Ishikawa (cell line): ENCODE measurements around the gene STT3B.

Source experiments
- CEBPB ChIP-seq: IDR thresholded peaks from 2 replicates; pipeline ENCODE4 v1.6.1; 2012
- CREB1 ChIP-seq: IDR thresholded peaks from 2 replicates; pipeline ENCODE4 v1.6.1; 2012; ENCODE audit warnings: low read depth
- EGR1 ChIP-seq: IDR thresholded peaks from 2 replicates; pipeline ENCODE4 v1.6.1; 2012
- EP300 ChIP-seq: IDR thresholded peaks from 2 replicates; pipeline ENCODE4 v1.6.1; 2012; ENCODE audit warnings: borderline replicate concordance
- FOXM1 ChIP-seq: IDR thresholded peaks from 2 replicates; pipeline ENCODE4 v1.6.1; 2012; ENCODE audit warnings: low read depth, borderline replicate concordance
- MAX ChIP-seq: IDR thresholded peaks from 2 replicates; pipeline ENCODE4 v1.6.1; 2012
- NFIC ChIP-seq: IDR thresholded peaks from 2 replicates; pipeline ENCODE4 v1.6.1; 2012
- RAD21 ChIP-seq: IDR thresholded peaks from 2 replicates; pipeline ENCODE4 v1.6.1; 2012; ENCODE audit warnings: low read depth
- REST ChIP-seq: IDR thresholded peaks from 2 replicates; pipeline ENCODE4 v1.6.1; 2012; ENCODE audit warnings: low read depth, mild to moderate bottlenecking
- TAF1 ChIP-seq: IDR thresholded peaks from 2 replicates; pipeline ENCODE4 v1.6.1; 2012; ENCODE audit warnings: low read depth, mild to moderate bottlenecking
- TCF12 ChIP-seq: IDR thresholded peaks from 2 replicates; pipeline ENCODE4 v1.6.1; 2012; ENCODE audit warnings: low read depth
- TEAD4 ChIP-seq: IDR thresholded peaks from 2 replicates; pipeline ENCODE4 v1.6.1; 2012
- USF1 ChIP-seq: IDR thresholded peaks from 2 replicates; pipeline ENCODE4 v1.6.1; 2012
- YY1 ChIP-seq: IDR thresholded peaks from 2 replicates; pipeline ENCODE4 v1.6.1; 2012; ENCODE audit warnings: low read depth
- ZBTB7A ChIP-seq: IDR thresholded peaks from 2 replicates; pipeline ENCODE4 v1.6.1; 2012; ENCODE audit warnings: low read depth

The STT3B gene

GRCh38 chr3:31532587-31533168, at the start of gene STT3B:
Gene STT3B (plus strand): TSS chr3:31532925. CDS start chr3:31532999, 74 bp downstream.
- TF ChIP-seq TAF1, result peak; percentile 73
- TF ChIP-seq EP300, result peak; percentile 10; the same call in 1 of the 2 replicates
- no peak for TF ChIP-seq REST
- peak; percentile 85 for TF ChIP-seq YY1
- 0 out of 2 replicates have a peak, but pooled peaks have one; percentile 1 for TF ChIP-seq NFIC

GRCh38 chr3:31483776-31484175, 48.9 kb upstream of the STT3B start:
- TF ChIP-seq NFIC (no peak), EP300 (no peak), CEBPB (no peak), TAF1 (no peak), CREB1 (no peak), TCF12 (no peak), USF1 (no peak), TEAD4 (no peak), REST (no peak), MAX (no peak), ZBTB7A (no peak), EGR1 (no peak), RAD21 (no peak), FOXM1 (no peak), YY1 (no peak)

- TF ChIP-seq TEAD4 (no peak), ZBTB7A (no peak), FOXM1 (no peak), NFIC (no peak), EP300 (no peak), USF1 (no peak), TAF1 (no peak), TCF12 (no peak), REST (no peak)
Observed at GRCh38 chr3:31485196-31485595, 47.5 kb upstream of the STT3B start.

GRCh38 chr3:31486865-31487533, 45.7 kb upstream of the STT3B start:
- TF ChIP-seq RAD21 (no peak), CREB1 (no peak), MAX (no peak)

- TF ChIP-seq TCF12 (no peak), NFIC (no peak), YY1 (no peak), REST (no peak), MAX (no peak), CEBPB (no peak), CREB1 (no peak), EGR1 (no peak), EP300 (no peak), FOXM1 (no peak), USF1 (no peak), TAF1 (no peak), TEAD4 (no peak), RAD21 (no peak), ZBTB7A (no peak)
Observed at GRCh38 chr3:31488475-31489017, 44.2 kb upstream of the STT3B start.
